ENCODE results near the gene MTPN. TPM values are rescaled to one million over a fixed set of nuclear protein-coding genes. Genes with fewer than 3 reads are reported as not detected.

MTPN gene
- total and polyA plus RNA-seq, 10 of the 15 experiments (the other 5 are each of a cell fraction or from before 2014, with no cell fraction given), result 38.7 to 146 (median 85.4) TPM

- no peak for FAIRE-seq
- H2AFZ ChIP-seq (ENCODE audit: control insufficient read depth, low read depth, low read length), result no peak overlapping the region; the same call in 1 of the 2 replicates
- TF ChIP-seq JUNB (IDR thresholded peaks at IDR 0.05), result peak; percentile 95
- TF ChIP-seq ZNF622 (IDR thresholded peaks at IDR 0.05), result no peak
- TF ChIP-seq FOXM1 (IDR thresholded peaks at IDR 0.05; ENCODE audit: low read depth, low read length), result peak; percentile 44; the same call in 1 of the 2 replicates
- TF ChIP-seq CREM (IDR thresholded peaks at IDR 0.05; ENCODE audit: low read depth), result 0 out of 2 replicates have a peak, but pooled peaks have one; percentile 48
- no peak for TF ChIP-seq SIX5 (IDR thresholded peaks at IDR 0.05; ENCODE audit: low read depth, low read length, severe bottlenecking)
- TF ChIP-seq, protein P1, sequence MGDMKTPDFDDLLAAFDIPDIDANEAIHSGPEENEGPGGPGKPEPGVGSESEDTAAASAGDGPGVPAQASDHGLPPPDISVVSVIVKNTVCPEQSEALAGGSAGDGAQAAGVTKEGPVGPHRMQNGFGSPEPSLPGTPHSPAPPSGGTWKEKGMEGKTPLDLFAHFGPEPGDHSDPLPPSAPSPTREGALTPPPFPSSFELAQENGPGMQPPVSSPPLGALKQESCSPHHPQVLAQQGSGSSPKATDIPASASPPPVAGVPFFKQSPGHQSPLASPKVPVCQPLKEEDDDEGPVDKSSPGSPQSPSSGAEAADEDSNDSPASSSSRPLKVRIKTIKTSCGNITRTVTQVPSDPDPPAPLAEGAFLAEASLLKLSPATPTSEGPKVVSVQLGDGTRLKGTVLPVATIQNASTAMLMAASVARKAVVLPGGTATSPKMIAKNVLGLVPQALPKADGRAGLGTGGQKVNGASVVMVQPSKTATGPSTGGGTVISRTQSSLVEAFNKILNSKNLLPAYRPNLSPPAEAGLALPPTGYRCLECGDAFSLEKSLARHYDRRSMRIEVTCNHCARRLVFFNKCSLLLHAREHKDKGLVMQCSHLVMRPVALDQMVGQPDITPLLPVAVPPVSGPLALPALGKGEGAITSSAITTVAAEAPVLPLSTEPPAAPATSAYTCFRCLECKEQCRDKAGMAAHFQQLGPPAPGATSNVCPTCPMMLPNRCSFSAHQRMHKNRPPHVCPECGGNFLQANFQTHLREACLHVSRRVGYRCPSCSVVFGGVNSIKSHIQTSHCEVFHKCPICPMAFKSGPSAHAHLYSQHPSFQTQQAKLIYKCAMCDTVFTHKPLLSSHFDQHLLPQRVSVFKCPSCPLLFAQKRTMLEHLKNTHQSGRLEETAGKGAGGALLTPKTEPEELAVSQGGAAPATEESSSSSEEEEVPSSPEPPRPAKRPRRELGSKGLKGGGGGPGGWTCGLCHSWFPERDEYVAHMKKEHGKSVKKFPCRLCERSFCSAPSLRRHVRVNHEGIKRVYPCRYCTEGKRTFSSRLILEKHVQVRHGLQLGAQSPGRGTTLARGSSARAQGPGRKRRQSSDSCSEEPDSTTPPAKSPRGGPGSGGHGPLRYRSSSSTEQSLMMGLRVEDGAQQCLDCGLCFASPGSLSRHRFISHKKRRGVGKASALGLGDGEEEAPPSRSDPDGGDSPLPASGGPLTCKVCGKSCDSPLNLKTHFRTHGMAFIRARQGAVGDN (IDR thresholded peaks at IDR 0.05), result 0 out of 2 replicates have a peak, but pooled peaks have one; percentile 35
- TF ChIP-seq TBL1XR1 (IDR thresholded peaks at IDR 0.05; ENCODE audit: low read depth, low read length), result no peak
- peak; percentile 40; the same call in 1 of the 2 replicates for TF ChIP-seq BCL11A (IDR thresholded peaks at IDR 0.05; ENCODE audit: low read depth, low read length)
- peak in 1 of 2 experiments; percentile 96; a peak in 2 of 4 replicates for TF ChIP-seq ETV6 (conservative IDR thresholded peaks at IDR 0.05 in 1 of 2, IDR thresholded peaks at IDR 0.05 in 1 of 2; ENCODE audit: borderline replicate concordance in 1 of 2, low read depth in 1 of 2)
- peak; percentile 81; the same call in 1 of the 2 replicates for TF ChIP-seq IRF4 (IDR thresholded peaks at IDR 0.05; ENCODE audit: low read depth, low read length)
- peak; percentile 58; the same call in 1 of the 2 replicates for TF ChIP-seq PML (IDR thresholded peaks at IDR 0.05; ENCODE audit: low read length)
- no peak for TF ChIP-seq BACH1 (IDR thresholded peaks at IDR 0.05; ENCODE audit: borderline replicate concordance)
- TF ChIP-seq MEF2A (IDR thresholded peaks at IDR 0.05; ENCODE audit: insufficient read depth, low read depth, low read length), result peak; percentile 94
- TF ChIP-seq EP300 (IDR thresholded peaks at IDR 0.05; ENCODE audit: borderline replicate concordance in 1 of 2, control insufficient read depth in 1 of 2, low read depth in 2 of 2, low read length in 2 of 2), result no peak
- TF ChIP-seq GABPA (IDR thresholded peaks at IDR 0.05; ENCODE audit: low read depth), result peak; percentile 43; the same call in 1 of the 2 replicates
- TF ChIP-seq, protein P2, sequence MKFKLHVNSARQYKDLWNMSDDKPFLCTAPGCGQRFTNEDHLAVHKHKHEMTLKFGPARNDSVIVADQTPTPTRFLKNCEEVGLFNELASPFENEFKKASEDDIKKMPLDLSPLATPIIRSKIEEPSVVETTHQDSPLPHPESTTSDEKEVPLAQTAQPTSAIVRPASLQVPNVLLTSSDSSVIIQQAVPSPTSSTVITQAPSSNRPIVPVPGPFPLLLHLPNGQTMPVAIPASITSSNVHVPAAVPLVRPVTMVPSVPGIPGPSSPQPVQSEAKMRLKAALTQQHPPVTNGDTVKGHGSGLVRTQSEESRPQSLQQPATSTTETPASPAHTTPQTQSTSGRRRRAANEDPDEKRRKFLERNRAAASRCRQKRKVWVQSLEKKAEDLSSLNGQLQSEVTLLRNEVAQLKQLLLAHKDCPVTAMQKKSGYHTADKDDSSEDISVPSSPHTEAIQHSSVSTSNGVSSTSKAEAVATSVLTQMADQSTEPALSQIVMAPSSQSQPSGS (IDR thresholded peaks at IDR 0.05; ENCODE audit: low read length), result peak; percentile 75
- peak; percentile 35; the same call in 1 of the 2 replicates for TF ChIP-seq RUNX3 (IDR thresholded peaks at IDR 0.05; ENCODE audit: low read length)
- peak; percentile 66; the same call in 1 of the 2 replicates for TF ChIP-seq CBX5 (IDR thresholded peaks at IDR 0.05; ENCODE audit: low read depth)
Observed at GRCh38 chr7:135980012-135980551, 2.9 kb upstream of the MTPN start.

More at GRCh38 chr7:135980012-135980551, 2.9 kb upstream of the MTPN start:
- H3K27me3 ChIP-seq (replicated peaks in 1 of 2; ENCODE audit: control insufficient read depth in 2 of 2, insufficient read depth in 2 of 2, low read length in 1 of 2), result no peaks in the 10 kb centered on the region
- H4K20me1 ChIP-seq (ENCODE audit: control insufficient read depth, insufficient read depth), result no peaks in the 10 kb centered on the region
- H3K36me3 ChIP-seq (ENCODE audit: control insufficient read depth in 2 of 2, insufficient read depth in 2 of 2, low read length in 1 of 2), result no peaks in the 10 kb centered on the region
- ChIA-PET RAD21 (ENCODE audit: unreplicated experiment) (interaction anchor here (1.0 to 1.3 kb wide), 3 partner anchors 14 to 41 kb away, joined by 3 read pairs; no protein-coding TSS in a partner anchor), SMC1A (ENCODE audit: uncharacterized antibody, unreplicated experiment) (interaction anchor here (1.1 to 2.3 kb wide), 4 partner anchors 9 to 37 kb away, joined by 3 to 9 read pairs (median 4); no protein-coding TSS in a partner anchor), POLR2A (interaction anchor here (1.2 to 3.5 kb wide), 2 partner anchors 13 to 14 kb away, joined by 4 to 14 read pairs; no protein-coding TSS in a partner anchor), CTCF (interaction anchor here (2.7 kb wide), 1 partner anchor 14 kb away, joined by 8 read pairs; no protein-coding TSS in a partner anchor)
- no peak overlapping the region for H3K9ac ChIP-seq (ENCODE audit: control insufficient read depth, insufficient read depth, low read length)
- H3K27ac ChIP-seq (ENCODE audit: control insufficient read depth, insufficient read depth), result peak overlapping the region; percentile 75
- no peaks in the 10 kb centered on the region; the same call in 2 of the 3 replicates for H3K9me3 ChIP-seq (replicated peaks; ENCODE audit: control insufficient read depth, insufficient read depth, low read length)
- no TSS peak for BruUV-seq (replicated peaks)
- H3K4me3 ChIP-seq, result peak overlapping the region; percentile 28; the same call in 1 of the 2 replicates
- in situ Hi-C loops (cut with MboI), result no loop called here
- intact Hi-C loops (cut with micrococcal nuclease; ENCODE audit: unreplicated experiment), result loop anchor here (1.0 kb wide), 1 partner anchor 379 kb away; no protein-coding TSS in a partner anchor
- peak overlapping the region; percentile 91 for H3K4me2 ChIP-seq (ENCODE audit: control insufficient read depth, insufficient read depth)
- 0% methylated on average over 2 of the region's 2 CpGs for WGBS (ENCODE audit: insufficient coverage, insufficient replicate concordance, low lambda C conversion rate, missing lambda C conversion rate)
- peaks cover 21% of the 10 kb centered on the region for H3K4me1 ChIP-seq (ENCODE audit: control insufficient read depth, insufficient read depth, low read length)
- DNase-seq (ENCODE audit: low read depth, low spot score) (no peak), ATAC-seq (peak; percentile 28)
- H3K79me2 ChIP-seq (ENCODE audit: control insufficient read depth, insufficient read depth, low read length), result peaks cover 26% of the 10 kb centered on the region

Data from GM12878 (cell line).